H1 (cell line): ENCODE measurements around the gene HSD17B4. TPM values are rescaled to one million over a fixed set of nuclear protein-coding genes. Genes with fewer than 3 reads are reported as not detected.

ENCODE experiments used
- CTCF ChIA-PET: fragments of 300-600 bp; sonication (Branson Sonifier 250); formaldehyde crosslinking; loops from one replicate; lab custom pipeline; 2021; ENCODE audit not compliant: partially characterized antibody; lab: Charles Lee
- POLR2A ChIA-PET: fragments of 300-600 bp; sonication (Branson Sonifier 250); formaldehyde crosslinking; loops from one replicate; lab custom pipeline; 2021; ENCODE audit warnings: inconsistent platforms; ENCODE audit not compliant: partially characterized antibody; lab: Charles Lee
- DNase-seq, 2 experiments: peaks; one replicate each; pipeline versions ENCODE4 v3.0.0 to v3.0.0-alpha.2; 2010 to 2022; ENCODE audit warnings: low spot score in 2 of 2, low read depth in 1 of 2, mixed read lengths in 1 of 2
- FAIRE-seq: peaks from 2 replicates; lab custom pipeline; 2011; peaks lifted over from hg19 to GRCh38; lab: Jason Lieb, UNC
- H2AFZ ChIP-seq: 2 replicates; pipeline ENCODE4 v1.8.1; 2012; ENCODE audit warnings: low read length, inconsistent platforms
- H2AK5ac ChIP-seq: 2 replicates; pipeline ENCODE4 v1.6.1; 2013; ENCODE audit warnings: low read depth, low read length
- H2BK120ac ChIP-seq: replicated peaks from 2 replicates; pipeline ENCODE3; 2013; ENCODE audit warnings: low read depth, low read length, inconsistent platforms
- H2BK12ac ChIP-seq: 2 replicates; pipeline ENCODE4 v1.6.1; 2013; ENCODE audit warnings: low read depth, low read length
- H2BK15ac ChIP-seq: 2 replicates; pipeline ENCODE4 v1.6.1; 2013; ENCODE audit warnings: low read length
- H2BK20ac ChIP-seq: 2 replicates; pipeline ENCODE4 v1.6.1; 2013; ENCODE audit warnings: low read length
- H2BK5ac ChIP-seq: 2 replicates; pipeline ENCODE4 v1.6.1; 2013; ENCODE audit warnings: low read depth, low read length
- H3K14ac ChIP-seq: 2 replicates; pipeline ENCODE4 v1.6.1; 2013; ENCODE audit warnings: inconsistent platforms; ENCODE audit not compliant: insufficient read length
- H3K18ac ChIP-seq: 2 replicates; pipeline ENCODE4 v1.6.1; 2013; ENCODE audit warnings: low read length; ENCODE audit errors: extremely low read depth
- H3K23ac ChIP-seq: 2 replicates; pipeline ENCODE4 v1.6.1; 2013; ENCODE audit warnings: inconsistent platforms; ENCODE audit not compliant: insufficient read length
- H3K23me2 ChIP-seq: 2 replicates; pipeline ENCODE4 v1.6.1; 2013; ENCODE audit warnings: low read depth, low read length
- H3K27ac ChIP-seq: 2 replicates; pipeline ENCODE4 v1.6.1; 2011; ENCODE audit warnings: low read depth, low read length, inconsistent platforms
- H3K27me3 ChIP-seq, 4 experiments: replicated peaks in 1 of 4; 1 replicate in 1 of 4; 2 replicates in 3 of 4; pipeline versions ENCODE4 v1.6.1 to v1.8.1; 2011 to 2013; ENCODE audit warnings: low read length in 3 of 4, mild to moderate bottlenecking in 3 of 4, inconsistent platforms in 2 of 4, mixed read lengths in 2 of 4, moderate library complexity in 1 of 4; ENCODE audit not compliant: control insufficient read depth in 3 of 4, insufficient read depth in 3 of 4; ENCODE audit errors: extremely low read depth in 1 of 4
- H3K36me3 ChIP-seq, 4 experiments: 2 replicates each; pipeline versions ENCODE4 v1.6.1 to v1.8.1; 2011 to 2013; ENCODE audit warnings: mild to moderate bottlenecking in 4 of 4, low read length in 3 of 4, moderate library complexity in 2 of 4, control low read depth in 1 of 4, inconsistent platforms in 1 of 4; ENCODE audit not compliant: insufficient read depth in 4 of 4, control insufficient read depth in 2 of 4
- H3K4ac ChIP-seq: replicated peaks from 2 replicates; pipeline ENCODE3; 2013; ENCODE audit warnings: low read length, low read depth, mixed read lengths, inconsistent platforms; ENCODE audit not compliant: insufficient read length
- H3K4me1 ChIP-seq, 4 experiments: replicated peaks in 1 of 4; 1 replicate in 1 of 4; 2 replicates in 3 of 4; pipeline versions ENCODE4 v1.6.1 to v1.8.1; 2011 to 2013; ENCODE audit warnings: low read length in 3 of 4, inconsistent platforms in 2 of 4, mixed read lengths in 1 of 4; ENCODE audit not compliant: insufficient read depth in 4 of 4, control insufficient read depth in 3 of 4
- H3K4me2 ChIP-seq, 2 experiments: 2 replicates each; pipeline versions ENCODE4 v1.6.1 to v1.8.1; 2011 to 2013; ENCODE audit warnings: low read depth in 2 of 2, low read length in 2 of 2, control low read depth in 1 of 2, inconsistent platforms in 1 of 2, mild to moderate bottlenecking in 1 of 2; ENCODE audit not compliant: insufficient read depth in 1 of 2
- H3K4me3 ChIP-seq, 4 experiments: fragments of 200-600, 300-600 bp in 1 of 4; sonication (generic), shearing (Covaris generic), sonication (Bioruptor Twin) in 1 of 4; 2 replicates each; pipeline versions ENCODE4 v1.5.1 to v1.8.1; 2011 to 2016; ENCODE audit warnings: low read length in 4 of 4, low read depth in 3 of 4, control low read depth in 2 of 4, inconsistent platforms in 2 of 4, mild to moderate bottlenecking in 2 of 4, mixed read lengths in 1 of 4, moderate library complexity in 1 of 4; ENCODE audit not compliant: insufficient read depth in 2 of 4; ENCODE audit errors: extremely low read depth in 1 of 4
- H3K56ac ChIP-seq: replicated peaks from 2 replicates; pipeline ENCODE3; 2013; ENCODE audit warnings: low read depth, mild to moderate bottlenecking, mixed read lengths, low read length, inconsistent platforms; ENCODE audit not compliant: insufficient read length
- H3K79me1 ChIP-seq: 2 replicates; pipeline ENCODE4 v1.6.1; 2013; ENCODE audit warnings: low read depth, low read length, control low read depth
- H3K79me2 ChIP-seq, 2 experiments: 2 replicates each; pipeline versions ENCODE4 v1.6.1 to v1.8.1; 2012 to 2013; ENCODE audit warnings: low read length in 2 of 2, mild to moderate bottlenecking in 2 of 2, inconsistent platforms in 1 of 2; ENCODE audit not compliant: insufficient read depth in 2 of 2, control insufficient read depth in 1 of 2
- H3K9ac ChIP-seq, 4 experiments: replicated peaks in 1 of 4; 1 replicate in 1 of 4; 2 replicates in 3 of 4; pipeline versions ENCODE4 v1.6.1 to v1.8.1; 2011 to 2013; ENCODE audit warnings: low read depth in 3 of 4, low read length in 3 of 4, control low read depth in 2 of 4, mild to moderate bottlenecking in 2 of 4, moderate library complexity in 2 of 4, inconsistent platforms in 1 of 4; ENCODE audit errors: extremely low read depth in 1 of 4
- H3K9me3 ChIP-seq, 2 experiments: 2 replicates each; pipeline versions ENCODE4 v1.6.1 to v1.8.1; 2012 to 2013; ENCODE audit warnings: mild to moderate bottlenecking in 2 of 2, moderate library complexity in 2 of 2, control low read depth in 1 of 2, inconsistent platforms in 1 of 2, low read depth in 1 of 2, low read length in 1 of 2, mixed read lengths in 1 of 2; ENCODE audit not compliant: insufficient read depth in 2 of 2
- H4K20me1 ChIP-seq, 2 experiments: replicated peaks in 1 of 2; 2 replicates each; pipeline versions ENCODE3 to v1.8.1; 2011 to 2013; ENCODE audit warnings: inconsistent platforms in 2 of 2, low read length in 2 of 2, mild to moderate bottlenecking in 1 of 2; ENCODE audit not compliant: insufficient read depth in 2 of 2, control insufficient read depth in 1 of 2
- H4K5ac ChIP-seq: 2 replicates; pipeline ENCODE4 v1.6.1; 2013; ENCODE audit warnings: low read length, low read depth, mixed read lengths, inconsistent platforms; ENCODE audit not compliant: insufficient read length
- H4K8ac ChIP-seq: 2 replicates; pipeline ENCODE4 v1.8.0; 2013; ENCODE audit warnings: mild to moderate bottlenecking, moderate library complexity, low read length, inconsistent platforms; ENCODE audit not compliant: insufficient read depth; ENCODE audit errors: extremely low read depth
- H4K91ac ChIP-seq: replicated peaks from 2 replicates; pipeline ENCODE3; 2013; ENCODE audit warnings: low read length, mixed read lengths, inconsistent platforms; ENCODE audit not compliant: insufficient read length
- ATF2 ChIP-seq: IDR thresholded peaks from 2 replicates; pipeline ENCODE4 v1.6.1; 2012; ENCODE audit warnings: low read length, inconsistent platforms
- FOSL1 ChIP-seq: IDR thresholded peaks from 2 replicates; pipeline ENCODE4 v1.6.1; 2011; ENCODE audit warnings: mild to moderate bottlenecking, low read depth, low read length, moderate library complexity; ENCODE audit not compliant: insufficient read depth
- HDAC6 ChIP-seq: IDR thresholded peaks from one replicate; pipeline ENCODE4 v1.7.1; 2012; ENCODE audit warnings: low read depth, mild to moderate bottlenecking, inconsistent platforms, low read length, moderate library complexity
- MAFK ChIP-seq: IDR thresholded peaks from 2 replicates; pipeline ENCODE4 v1.6.1; 2012; ENCODE audit warnings: low read depth, mild to moderate bottlenecking, improper control_type of control experiment, low read length
- NANOG ChIP-seq: IDR thresholded peaks from 2 replicates; pipeline ENCODE4 v1.6.1; 2011; ENCODE audit warnings: low read length, low read depth, mild to moderate bottlenecking, inconsistent platforms; ENCODE audit not compliant: insufficient read depth, poor library complexity, severe bottlenecking
- NRF1 ChIP-seq: IDR thresholded peaks from 2 replicates; pipeline ENCODE4 v1.6.1; 2011; ENCODE audit warnings: mild to moderate bottlenecking, low read depth, low read length, improper control_type of control experiment
- PHF8 ChIP-seq: fragments of 200-600 bp; sonication (generic); conservative IDR thresholded peaks from 2 replicates; pipeline ENCODE4 v1.7.1; 2012; ENCODE audit warnings: low read depth, mild to moderate bottlenecking, inconsistent platforms, low read length, moderate library complexity
- RAD21 ChIP-seq, 2 experiments: IDR thresholded peaks in 1 of 2; conservative IDR thresholded peaks in 1 of 2; 2 replicates each; pipeline ENCODE4 v1.6.1; 2011; ENCODE audit warnings: low read depth in 2 of 2, low read length in 2 of 2, improper control_type of control experiment in 1 of 2, inconsistent platforms in 1 of 2, mild to moderate bottlenecking in 1 of 2, moderate library complexity in 1 of 2
- RBBP5 ChIP-seq: IDR thresholded peaks from 2 replicates; pipeline ENCODE4 v1.7.1; 2012; ENCODE audit warnings: low read depth, mild to moderate bottlenecking, inconsistent platforms, low read length, moderate library complexity, borderline replicate concordance
- SAP30 ChIP-seq: fragments of 300-600 bp; sonication (generic); IDR thresholded peaks from 2 replicates; pipeline ENCODE4 v1.7.1; 2012; ENCODE audit warnings: low read length, moderate library complexity, mild to moderate bottlenecking, inconsistent platforms; ENCODE audit not compliant: insufficient read depth, insufficient replicate concordance
- SUZ12 ChIP-seq: fragments of 200-600 bp; sonication (generic); IDR thresholded peaks from 2 replicates; pipeline ENCODE4 v1.6.1; 2012; ENCODE audit warnings: mild to moderate bottlenecking, inconsistent platforms, low read length, moderate library complexity, mixed read lengths
- WGBS, 2 experiments: shearing (Covaris generic) in 1 of 2; methylation state at CpG; one replicate each; pipeline versions ENCODE4 v1.1.6 to v1.1.7; 2013 to 2015; ENCODE audit warnings: low lambda C conversion rate in 2 of 2, mixed read lengths in 2 of 2, inconsistent platforms in 1 of 2, low coverage in 1 of 2, missing lambda C conversion rate in 1 of 2; ENCODE audit not compliant: insufficient replicate concordance in 2 of 2, insufficient coverage in 1 of 2, insufficient read length in 1 of 2; ENCODE audit errors: extremely low coverage in 1 of 2, missing lambda C conversion rate in 1 of 2; 5-methylcytosine and 5-hydroxymethylcytosine counted together
- polyA plus RNA-seq, 7 experiments: library from polyadenylated mRNA; depleted of rRNA in 3 of 7; stranded (reverse) in 5 of 7; unstranded in 2 of 7; fragments of >200 nt in 5 of 7; fragments of 200-250 nt in 2 of 7; gene quantifications; 1 replicate in 5 of 7; 2 replicates in 1 of 7; 4 replicates in 1 of 7; pipeline versions ENCODE4 v1.2.1 to v1.2.3, GENCODE V29; 2011 to 2013; ENCODE audit warnings: missing spikeins in 2 of 7, mixed read lengths in 2 of 7
- total RNA-seq: library from RNA; stranded (reverse); fragmentation: NEBNext Ultra II Directional; extraction: Animal tissue kit (Norgen Biotek cat#: 25700); gene quantifications from 2 replicates; pipeline ENCODE4 v1.2.1, GENCODE V29; 2021

HSD17B4 gene
- total and polyA plus RNA-seq, 2 of the 8 experiments (the other 6 are each of a cell fraction or from before 2014, with no cell fraction given), result 305 to 369 TPM

- no peak overlapping the region for H2BK15ac ChIP-seq
- no peak overlapping the region for H3K14ac ChIP-seq
- 84% methylated on average over 4 of the region's 4 CpGs; no CpG with 5 or more reads in 1 of the 2 experiments for WGBS, 2 experiments
- no peaks in the 10 kb centered on the region for H3K79me2 ChIP-seq
- H4K91ac ChIP-seq, result no peak overlapping the region
- POLR2A ChIA-PET, result interaction anchor here (1.2 kb wide), 1 partner anchor 137 kb away, joined by 3 read pairs; no protein-coding TSS in a partner anchor
- no peaks in the 10 kb centered on the region for H3K79me1 ChIP-seq
- no peak overlapping the region for H2BK20ac ChIP-seq
- H2BK12ac ChIP-seq, result no peak overlapping the region
- no peak overlapping the region for H3K4me2 ChIP-seq
- no peak overlapping the region for H3K4me3 ChIP-seq
- H2AK5ac ChIP-seq, result no peak overlapping the region
- no peak overlapping the region for H4K5ac ChIP-seq
- CTCF ChIA-PET, result interaction anchor here (0.7 to 5.6 kb wide), 7 partner anchors 7 to 417 kb away, joined by 3 to 32 read pairs (median 4); partner anchors contain the start of gene DTWD2
- no peaks in the 10 kb centered on the region for H3K9me3 ChIP-seq
- no peak overlapping the region for H3K9ac ChIP-seq
- H2AFZ ChIP-seq, result no peak overlapping the region
- FAIRE-seq (no peak), DNase-seq (peak in 1 of 2 experiments; percentile 24)
- H3K23me2 ChIP-seq, result no peaks in the 10 kb centered on the region
- no peaks in the 10 kb centered on the region for H3K27me3 ChIP-seq
- peaks cover 0 to 7% (median 2%) of the 10 kb centered on the region in 4 experiments; a peak in 3 of 7 replicates for H3K4me1 ChIP-seq
- H3K4ac ChIP-seq, result no peak overlapping the region
- no peaks in the 10 kb centered on the region for H4K20me1 ChIP-seq
- H3K18ac ChIP-seq, result no peak overlapping the region
- H2BK5ac ChIP-seq, result no peak overlapping the region
- no peak overlapping the region for H3K56ac ChIP-seq
- no peaks in the 10 kb centered on the region; a peak in 1 of 8 replicates for H3K36me3 ChIP-seq
- no peak overlapping the region for H4K8ac ChIP-seq
- H3K23ac ChIP-seq, result no peak overlapping the region
- H2BK120ac ChIP-seq, result no peak overlapping the region
- H3K27ac ChIP-seq, result no peak overlapping the region
- TF ChIP-seq SUZ12 (no peak), FOSL1 (no peak), MAFK (no peak), RBBP5 (no peak), NRF1 (no peak), HDAC6 (no peak), ATF2 (no peak), PHF8 (no peak), RAD21 (IDR thresholded peaks at IDR 0.05 in 1 of 2, conservative IDR thresholded peaks at IDR 0.05 in 1 of 2; ENCODE audit: low read depth in 2 of 2, low read length in 2 of 2) (no peak), NANOG (no peak), SAP30 (no peak)
Measured at GRCh38 chr5:119405419-119405818, 46.9 kb upstream of the HSD17B4 start.
